ENCODE results near the gene TPD52L2.

- TF ChIP-seq CTCF (IDR thresholded peaks at IDR 0.05), result no peak
- TF ChIP-seq POLR2A (IDR thresholded peaks at IDR 0.05), result no peak
Observed at GRCh38 chr20:63854766-63855362, 10.2 kb upstream of the TPD52L2 start.
